CD4-positive, alpha-beta T cell treated with Interleukin-17A for 4 hours (primary cell): ENCODE measurements around the gene RPS6KA2.
A peak's percentile ranks its signal among the peaks of the same experiment; 100 is the strongest.

Source experiments
- DNase-seq: peaks from one replicate; pipeline ENCODE4 v3.0.0-alpha.2; 2020; ENCODE audit warnings: mixed read lengths

The RPS6KA2 gene

DNA sequence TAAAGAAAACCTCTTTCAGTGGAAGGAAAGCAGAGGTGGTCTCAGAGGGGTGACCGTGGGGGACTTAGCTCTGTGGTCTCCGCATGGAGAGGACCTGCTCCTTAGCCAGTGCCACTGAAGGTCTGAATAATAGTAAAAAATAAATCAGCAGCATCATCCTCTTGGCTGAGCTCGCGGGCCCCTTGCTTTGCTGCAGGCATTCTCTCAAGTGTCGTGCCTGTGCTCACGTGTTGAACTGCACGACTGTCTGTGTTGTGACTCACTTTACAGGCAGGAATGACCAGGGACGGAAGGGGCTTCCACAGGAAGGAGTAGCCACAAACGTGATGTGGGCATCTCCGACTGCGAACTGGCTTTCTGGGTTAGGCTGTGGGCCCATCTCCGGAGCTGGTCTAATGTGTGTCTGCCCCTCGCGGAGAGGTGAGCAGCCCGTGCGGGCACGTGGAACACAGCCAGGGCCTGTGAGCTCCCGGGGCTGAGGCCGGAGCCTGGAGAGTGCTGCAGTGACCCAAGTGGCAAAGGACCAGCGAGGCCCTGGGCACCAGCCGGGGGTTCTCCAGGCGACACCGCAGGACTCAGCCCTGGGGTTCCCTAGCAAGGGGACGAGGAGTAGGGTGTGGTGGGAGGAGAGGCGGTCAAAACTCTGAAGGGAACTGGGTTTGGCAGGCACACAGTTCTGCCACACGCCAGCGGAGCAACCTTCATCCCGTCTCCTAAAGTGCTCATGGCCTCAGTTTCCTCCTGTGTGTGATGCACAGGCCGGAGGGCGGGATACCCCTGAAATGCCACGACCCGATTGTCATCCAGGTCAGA lies 129.8 kb downstream of the RPS6KA2 start:
- DNase-seq: no peak

DNA sequence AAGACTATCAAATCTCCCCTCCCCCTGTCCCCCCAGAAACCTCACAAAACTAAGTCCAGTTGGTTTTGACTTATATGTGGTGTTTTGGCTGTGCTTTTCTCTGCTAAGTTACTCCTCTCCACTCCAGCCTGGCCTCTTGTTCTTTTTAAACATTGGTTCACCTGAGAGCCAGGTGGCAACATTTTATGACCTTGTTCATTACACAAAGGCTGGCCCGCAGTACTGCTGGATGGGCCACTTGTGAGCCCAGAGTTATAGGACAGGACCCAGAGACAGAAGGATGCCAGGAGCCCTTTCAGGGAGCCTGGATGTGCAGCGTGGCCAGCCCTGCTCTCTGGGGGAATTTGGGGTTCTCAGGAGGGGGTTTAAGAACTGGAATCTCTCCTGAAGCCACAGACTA lies 130.6 kb downstream of the RPS6KA2 start:
- no peak for DNase-seq

DNA sequence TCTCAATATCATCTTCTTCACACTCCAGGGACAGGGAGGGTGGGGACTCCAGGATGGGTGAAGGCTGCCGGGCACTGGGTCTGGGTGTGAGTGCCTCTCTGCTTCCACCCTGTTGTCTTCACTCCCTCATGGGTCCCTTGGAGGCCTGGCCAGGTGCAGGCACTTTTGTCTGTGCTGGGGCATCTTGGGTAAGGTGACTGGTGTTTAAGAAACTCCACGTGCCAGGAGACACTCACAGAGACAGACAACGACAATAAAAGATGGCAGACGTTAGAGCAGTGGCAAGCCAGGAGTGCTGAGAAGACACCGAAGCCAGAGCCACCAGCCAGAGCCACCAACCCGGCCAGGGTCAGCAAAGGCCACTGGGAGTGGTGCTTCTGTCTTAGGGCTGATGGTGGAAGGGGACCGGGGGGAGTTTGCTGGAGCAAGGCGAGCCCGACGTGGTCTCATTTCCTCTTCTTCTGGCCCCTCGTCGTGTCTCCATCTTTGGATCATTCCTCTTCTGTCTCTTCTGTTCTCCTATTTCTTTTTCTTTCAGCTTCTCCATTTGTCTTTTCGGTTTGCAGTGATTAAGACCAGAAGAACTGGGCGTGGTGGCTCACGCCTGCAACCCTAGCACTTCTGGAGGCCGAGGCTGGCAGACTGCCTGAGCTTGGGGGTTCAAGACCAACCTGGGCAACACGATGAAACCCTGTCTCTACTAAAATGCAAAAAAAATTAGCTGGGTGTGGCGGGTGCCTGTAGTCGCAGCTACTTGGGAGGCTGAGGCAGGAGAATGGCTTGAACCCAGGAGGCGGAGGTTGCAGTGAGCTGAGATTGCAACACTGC lies 131.3 kb downstream of the RPS6KA2 start:
- DNase-seq: no peak

DNA sequence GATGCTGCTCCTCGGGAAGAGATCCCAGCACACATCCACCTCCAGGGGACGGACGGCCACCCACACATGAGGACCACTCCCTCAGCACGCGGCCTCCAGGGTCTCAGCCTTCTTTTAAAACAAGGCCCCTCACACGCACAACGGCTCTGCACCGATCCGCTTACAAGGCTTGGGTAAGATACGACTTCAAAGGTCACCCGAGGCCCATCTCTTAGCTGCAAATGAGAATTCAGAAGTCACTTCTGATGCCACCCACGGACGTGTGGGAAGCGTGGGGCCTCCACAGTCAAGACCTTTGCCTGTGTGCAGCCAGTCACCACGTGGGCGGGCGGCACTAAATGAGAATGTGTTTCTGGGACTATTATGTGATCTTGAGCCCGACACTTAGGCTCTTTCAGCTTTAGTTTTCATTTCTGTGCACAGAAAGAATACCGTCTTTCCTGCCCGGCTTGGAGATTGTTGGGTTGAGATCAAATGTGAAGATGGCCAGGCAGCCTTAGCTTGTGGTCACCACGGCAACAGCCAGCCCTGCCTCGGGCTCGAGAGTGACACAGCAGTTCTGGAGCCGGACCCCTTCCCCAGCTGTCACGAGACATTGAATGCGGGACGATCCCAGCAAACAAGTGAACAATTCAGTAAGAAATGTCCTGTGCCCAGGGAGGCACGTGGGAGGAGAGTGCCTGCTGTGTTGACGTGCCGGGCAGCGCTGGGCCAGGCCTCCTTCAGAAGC lies 132.1 kb downstream of the RPS6KA2 start:
- DNase-seq: peak; percentile 20

DNA sequence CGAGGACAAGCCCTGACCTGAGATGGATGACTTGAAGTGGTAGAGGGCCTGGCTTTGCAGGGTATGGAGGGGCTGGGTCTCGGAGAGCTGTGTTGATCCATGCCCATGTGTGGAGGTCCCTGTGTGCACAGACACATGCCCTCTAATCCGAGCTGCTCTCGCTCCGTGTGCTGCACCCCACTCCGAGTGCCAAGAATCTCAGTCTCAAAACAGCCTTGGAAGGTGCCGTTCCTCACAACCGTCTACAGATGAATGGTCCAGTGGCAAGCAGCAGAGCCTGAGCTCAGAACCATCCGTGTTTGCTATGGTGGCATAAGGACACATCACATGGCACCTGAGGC lies 133.0 kb downstream of the RPS6KA2 start:
- no peak for DNase-seq

DNA sequence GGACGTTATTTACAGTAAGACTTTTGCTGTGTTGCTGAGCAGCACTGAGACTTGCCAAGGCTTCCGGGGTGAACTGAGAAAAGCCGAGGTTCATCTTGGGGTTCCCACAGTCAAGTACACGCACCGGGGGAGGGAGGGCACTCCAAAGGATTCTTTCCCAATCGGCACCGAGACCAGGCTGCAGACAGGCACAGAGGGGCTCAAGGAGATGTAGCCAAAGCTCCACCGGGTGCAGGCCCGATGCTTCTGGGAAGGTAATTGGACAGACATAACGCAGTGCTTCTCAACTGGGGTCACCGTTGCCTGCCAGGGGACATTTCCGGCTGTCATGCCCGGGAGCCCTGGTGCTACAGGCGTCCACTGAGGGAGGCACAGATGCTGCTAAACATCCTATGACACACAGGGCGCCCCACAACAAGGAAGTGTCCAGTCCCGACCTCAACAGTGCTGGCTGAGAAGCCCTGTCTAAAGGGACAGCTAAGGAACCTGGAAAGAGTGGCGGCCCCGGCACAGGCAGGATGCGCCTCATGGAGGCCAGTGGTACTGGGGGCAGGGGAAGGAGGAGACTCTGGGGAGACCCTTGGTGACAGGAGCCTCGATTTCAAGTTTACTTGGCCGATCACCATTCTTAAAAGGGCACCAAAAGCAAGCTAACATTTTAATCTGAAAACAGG lies 133.5 kb downstream of the RPS6KA2 start:
- no peak for DNase-seq

DNA sequence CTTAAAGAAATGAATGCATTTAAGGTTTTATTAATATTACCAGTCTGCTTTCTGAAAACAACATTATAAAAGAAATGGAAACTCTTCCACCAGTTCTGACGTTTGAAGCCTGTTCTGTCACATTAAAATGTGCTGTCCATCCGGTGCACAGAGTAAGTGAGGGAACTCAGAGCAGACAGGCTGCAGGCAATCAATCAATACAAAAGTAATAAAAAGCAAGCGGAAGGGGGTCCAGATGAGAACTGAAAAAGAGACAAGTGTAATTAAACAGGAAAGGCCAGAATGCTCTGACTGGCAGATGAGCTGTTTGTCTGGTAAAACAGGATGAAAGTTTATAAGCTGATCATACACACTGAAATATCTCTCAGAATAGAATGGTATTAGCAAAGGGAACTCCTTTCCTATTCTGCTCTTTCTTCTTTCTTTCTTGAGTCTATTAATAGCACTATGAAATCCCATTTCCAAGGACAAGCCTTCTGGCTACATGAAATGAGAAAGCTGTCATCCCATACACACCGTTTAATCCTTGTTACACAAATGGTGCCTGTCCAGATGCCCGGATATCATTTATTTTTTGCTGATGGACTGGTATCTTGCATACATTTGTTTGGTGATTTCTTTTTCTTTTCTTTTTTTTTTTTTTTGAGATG lies 134.8 kb downstream of the RPS6KA2 start:
- DNase-seq: no peak

DNA sequence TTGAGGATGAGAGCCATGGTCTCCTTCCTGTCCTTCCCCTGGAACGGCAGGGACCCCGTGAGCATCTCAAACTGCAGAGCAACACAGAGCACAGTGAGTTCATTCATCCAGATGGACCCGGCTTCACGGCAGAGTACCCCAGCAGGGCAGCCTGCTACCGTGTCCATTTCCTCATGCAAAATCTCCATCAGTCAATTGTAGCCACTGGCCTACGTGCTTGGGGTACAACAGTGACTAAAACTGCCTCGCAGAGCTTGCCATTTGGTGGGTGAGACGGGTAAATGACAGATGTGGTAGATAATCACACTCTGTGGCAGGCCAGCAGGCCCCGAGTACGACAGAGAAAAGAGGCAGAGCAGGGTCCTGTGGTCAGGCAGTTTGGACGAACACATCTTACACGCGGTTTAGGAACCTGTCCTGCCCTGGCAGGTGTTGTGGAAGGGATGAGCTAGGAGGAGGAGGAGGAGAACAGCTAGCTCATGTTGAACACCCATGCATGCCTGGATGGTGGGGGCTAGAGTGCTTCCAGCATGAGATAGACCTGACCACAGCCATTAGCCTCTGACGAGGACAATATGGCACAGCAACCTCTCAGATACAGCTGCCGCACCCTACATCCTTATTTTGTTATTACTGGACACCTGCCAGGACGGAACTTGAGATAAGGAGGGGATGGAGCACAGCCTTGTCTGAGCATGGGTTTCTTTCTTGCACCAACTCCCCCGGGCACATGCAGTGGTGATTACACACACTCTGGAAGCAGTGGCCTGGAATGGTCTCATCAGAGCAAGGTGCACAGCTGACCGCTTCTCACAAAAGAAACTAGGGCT lies 136.2 kb downstream of the RPS6KA2 start:
- no peak for DNase-seq

DNA sequence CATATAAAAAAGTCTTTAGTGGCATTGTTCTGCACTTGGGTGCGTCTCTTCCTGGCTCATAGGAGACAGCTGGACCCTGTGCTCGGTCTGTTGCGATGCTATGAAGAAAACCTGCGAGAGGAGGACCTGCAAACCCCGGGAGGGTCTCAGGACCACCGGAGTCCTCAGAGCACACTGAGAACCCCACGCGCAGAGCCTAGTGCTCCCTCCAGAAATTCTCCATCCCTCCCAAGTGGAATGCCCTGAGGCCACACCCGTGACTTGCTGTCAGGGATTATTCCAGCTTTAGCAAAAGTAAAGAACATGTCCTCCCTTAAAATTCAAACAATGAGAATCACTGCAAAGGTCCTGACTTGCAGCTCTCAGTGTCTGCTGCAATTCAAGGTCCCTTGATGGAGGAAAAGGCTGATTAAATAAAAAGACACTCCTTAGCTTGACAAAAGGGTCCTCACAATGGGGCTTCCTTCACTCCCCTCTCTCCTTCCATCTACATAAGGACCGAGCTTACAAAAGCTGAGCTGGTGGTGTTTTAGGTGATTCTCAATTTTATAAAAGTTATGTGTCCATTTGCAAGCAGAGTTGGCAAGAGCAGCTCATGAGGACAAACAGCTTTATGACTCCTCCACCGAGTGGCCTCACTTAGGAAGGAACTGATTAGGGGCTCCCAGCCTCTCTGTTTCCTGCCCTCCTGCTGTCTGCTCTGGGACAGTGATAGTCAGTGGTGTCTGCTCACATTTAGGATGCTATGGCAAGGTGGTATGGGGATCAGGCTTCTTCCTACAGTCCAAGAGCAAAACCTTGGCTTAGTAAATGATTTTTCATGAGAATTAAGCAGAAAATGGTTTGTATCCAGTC lies 137.5 kb downstream of the RPS6KA2 start:
- DNase-seq: no peak

DNA sequence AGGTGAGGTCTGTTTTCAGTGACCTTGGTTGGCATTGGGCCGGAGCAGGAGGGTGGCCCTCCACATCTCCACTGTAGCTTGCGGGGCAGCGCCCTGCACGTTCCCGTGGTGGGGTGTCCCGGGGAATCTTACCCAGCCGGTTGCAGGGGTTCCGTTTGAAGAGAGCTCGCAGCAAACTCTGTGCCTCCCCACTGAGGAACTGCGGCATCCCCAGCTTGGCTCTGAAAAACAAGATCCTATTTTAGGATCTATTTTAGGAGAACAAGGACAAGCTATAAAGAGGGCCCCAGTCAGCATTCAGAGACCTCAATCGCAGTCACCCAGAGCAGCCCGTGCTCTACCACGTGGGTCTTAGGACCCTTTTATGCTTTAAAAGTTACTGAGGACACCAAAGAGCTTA lies 138.3 kb downstream of the RPS6KA2 start:
- peak; percentile 27 for DNase-seq

DNA sequence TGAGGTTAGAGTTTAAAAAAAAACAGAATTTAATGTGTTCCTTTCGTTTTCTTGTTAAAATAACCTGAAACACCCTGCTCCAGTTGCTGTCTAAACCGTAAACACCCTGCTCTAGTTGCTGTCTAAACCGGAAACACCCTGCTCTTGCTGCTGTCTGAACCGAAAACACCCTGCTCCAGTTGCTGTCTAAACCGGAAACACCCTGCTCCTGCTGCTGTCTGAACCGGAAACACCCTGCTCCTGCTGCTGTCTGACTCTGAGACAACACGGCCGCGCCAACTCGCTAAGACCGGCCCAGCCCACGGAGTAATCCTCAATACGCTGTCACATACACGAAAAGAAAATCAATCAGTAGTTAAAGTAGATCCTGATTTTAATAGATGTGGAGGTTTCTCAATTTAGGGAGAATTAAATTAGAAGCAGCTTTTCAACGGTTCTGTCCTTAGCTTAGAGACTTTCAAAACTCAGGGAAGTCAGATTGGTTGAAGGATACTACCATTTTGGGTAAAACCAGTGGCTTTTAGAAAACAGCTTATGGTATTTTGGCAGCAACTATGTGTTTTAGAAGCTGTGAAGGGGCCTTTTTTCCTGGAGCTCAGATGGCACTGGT lies 138.9 kb downstream of the RPS6KA2 start:
- peak; percentile 89 for DNase-seq

DNA sequence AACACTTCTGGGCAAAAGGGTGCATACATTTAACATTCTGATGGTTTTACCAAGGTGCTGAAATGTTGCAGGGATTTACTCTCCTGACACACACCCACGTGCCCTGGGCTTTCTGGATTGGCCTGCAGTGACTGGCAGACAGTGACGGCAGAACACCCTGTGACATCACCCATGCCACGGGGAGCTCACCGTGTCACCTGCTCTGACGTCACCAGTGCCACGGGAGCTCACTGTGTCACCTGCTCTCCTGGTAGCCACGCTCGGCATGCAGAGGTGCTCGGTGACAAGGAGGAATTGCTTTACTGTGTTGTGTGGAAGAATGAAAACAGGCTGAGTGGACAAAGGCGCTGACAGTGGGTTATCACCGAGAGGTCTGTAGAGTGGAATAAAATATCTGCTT lies 139.9 kb downstream of the RPS6KA2 start:
- DNase-seq: peak; percentile 25

DNA sequence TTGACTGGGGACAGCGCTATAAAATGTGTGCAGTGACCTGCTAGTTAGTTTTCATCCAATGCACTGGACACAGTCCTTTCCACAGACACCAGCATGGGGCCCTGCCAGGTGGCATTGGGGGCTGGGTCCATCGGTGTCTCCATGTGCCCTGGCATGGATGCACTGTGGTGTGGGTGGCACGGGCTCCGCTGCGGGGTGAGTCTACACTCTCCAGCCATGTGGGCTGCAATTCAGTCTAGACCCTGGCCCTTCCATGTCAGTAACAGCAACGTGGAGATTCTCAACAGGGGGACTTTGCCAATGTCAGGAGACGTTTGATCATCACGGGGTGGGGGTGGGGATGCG lies 140.5 kb downstream of the RPS6KA2 start:
- no peak for DNase-seq

DNA sequence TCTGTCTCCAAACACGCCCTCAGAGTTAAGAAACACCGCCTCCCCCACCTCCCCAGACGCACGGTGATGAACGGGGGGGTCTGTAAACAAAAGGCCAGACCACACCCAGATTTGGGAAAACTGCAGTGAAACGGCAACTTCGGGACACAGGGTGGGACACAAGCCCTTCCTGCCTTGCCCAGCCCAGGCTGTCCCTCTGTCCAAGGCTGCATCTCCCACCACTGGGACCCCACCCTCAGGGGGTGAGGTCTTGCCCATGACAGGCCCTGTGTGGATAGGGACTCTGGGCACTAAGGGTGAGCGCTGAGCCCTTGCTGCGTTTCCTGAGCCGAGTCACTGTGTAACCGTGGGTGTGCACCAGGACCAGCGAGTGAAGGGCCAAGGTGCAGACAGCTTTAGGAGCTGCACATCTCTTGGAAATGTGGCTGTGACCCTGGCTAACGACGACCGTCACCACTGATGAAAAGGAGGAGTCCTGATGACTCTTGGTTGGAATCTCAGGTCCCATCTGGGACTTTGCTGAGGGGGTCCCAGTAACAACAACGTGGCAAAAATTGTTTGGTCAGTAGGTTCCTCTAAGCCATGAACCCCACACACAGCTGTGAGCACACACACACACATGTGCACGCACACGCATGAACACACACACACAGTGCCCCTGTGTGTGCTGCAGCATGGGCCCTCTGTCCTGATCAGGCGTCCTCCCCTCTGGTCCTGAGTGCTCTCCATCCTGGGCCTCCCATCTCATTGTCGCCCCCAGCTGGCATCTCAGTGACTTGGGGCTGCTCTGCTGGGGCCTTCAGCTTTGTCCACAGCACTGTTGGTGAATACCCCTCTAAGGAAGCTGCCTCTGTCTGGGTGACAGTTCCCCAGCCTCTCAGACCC lies 141.2 kb downstream of the RPS6KA2 start:
- no peak for DNase-seq

DNA sequence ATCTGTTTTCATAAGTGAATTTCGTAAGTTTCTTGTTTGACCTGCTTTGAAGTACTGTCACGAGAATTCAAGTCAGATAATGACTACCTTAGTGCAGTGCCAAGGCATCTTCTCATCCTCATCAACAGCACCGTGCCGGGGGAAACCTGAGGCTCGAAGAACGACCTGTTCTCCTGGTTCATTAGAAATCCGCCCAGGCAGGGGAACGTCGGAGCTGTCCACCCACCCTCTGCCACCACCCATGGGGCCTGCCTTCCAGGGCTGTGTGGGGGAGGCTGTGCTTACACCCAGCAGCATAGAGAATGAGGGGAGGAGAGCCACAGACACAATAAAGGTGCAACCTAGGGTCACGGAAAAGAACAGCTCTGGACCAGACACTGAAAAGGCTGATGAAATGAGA lies 142.2 kb downstream of the RPS6KA2 start:
- DNase-seq: no peak

DNA sequence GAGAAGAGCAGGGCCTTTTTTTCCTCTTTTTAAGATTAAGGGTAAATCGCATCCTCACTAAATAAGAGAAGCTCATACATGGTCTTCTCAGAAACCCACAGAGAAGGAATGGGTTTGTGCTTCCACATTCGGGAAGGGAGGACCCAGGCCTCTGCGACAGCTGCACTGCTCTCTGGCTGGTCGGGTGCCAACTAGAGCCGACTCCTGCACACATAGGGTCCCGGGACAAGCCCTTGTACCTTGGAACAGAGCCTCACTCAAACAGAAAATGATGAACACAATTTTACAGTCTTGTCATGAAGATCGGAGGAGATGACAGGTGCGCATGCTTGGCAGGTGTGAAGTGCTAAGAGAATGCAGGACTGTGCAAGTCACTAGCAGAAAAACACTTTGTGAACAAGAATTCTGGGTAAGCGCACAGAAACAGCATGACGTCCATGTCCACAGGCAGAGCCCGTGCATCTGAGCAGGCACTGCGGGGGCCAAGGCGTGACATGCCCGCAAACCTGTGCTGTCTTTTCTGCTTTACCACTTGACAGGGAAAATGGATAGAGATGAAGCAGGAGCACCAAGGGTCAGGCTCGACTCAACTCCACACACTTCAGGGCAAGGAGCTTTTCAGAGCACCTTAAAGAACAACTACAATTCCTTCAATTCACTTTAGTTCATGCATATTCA lies 143.3 kb downstream of the RPS6KA2 start:
- DNase-seq: no peak

DNA sequence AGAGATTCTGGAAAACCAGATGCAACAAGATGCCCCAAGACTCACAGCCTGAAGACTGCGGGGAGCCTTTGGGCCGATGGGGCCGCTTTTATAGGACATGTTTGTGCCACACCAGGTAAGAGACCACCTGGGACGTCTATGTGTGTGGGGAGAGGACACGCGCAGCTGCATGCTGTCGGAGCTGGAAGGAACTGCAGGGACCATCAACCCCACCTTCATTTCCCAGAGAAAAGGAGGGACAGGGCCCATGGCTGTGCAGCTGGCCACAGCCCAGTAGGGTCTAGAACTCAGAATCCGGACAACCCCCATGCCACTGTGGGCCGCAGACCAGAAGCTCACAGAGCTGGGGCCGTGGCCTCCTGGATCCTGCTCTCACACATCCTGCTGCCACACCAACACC lies 144.0 kb downstream of the RPS6KA2 start:
- DNase-seq: no peak

DNA sequence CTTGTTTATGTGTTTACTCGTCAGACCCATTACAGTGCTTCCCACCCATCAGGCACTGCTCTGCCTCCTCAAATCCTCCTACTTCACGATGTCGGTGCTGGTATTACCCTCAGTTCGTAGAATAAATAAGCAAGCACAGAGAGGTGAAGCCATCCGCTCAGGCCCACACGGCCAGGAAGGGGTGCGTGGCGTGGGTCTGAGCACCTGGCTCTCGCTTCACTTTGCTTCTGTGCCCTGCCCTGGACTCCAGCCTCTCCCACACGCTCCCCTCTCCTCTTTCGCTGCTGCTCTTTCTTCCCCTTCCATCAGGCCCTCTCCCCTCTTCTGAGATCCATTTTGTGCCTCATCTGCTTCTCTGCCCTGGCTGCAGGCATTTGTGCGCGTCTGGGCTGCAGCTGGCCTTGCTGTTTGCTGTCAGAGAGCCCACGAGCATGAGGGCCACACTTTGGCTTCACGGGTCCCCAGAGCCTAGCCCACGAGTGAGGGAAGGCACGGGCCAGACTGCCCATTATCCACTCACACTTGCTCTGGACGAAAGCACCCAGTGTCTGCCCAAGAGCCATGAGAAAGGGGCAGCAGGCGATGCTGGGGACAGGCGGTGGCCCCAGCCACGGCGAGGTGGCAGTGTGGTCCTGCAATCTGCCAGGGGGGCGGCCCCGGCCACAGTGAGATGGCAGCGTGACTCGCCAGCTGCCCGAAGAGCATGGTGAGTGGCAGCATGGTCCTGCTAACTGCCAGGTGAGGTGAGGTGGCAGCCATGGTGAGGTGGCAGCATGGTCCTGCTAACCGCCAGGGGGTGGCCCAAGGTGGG lies 148.1 kb downstream of the RPS6KA2 start:
- no peak for DNase-seq
